Activated CD8-positive, alpha-beta memory T cell treated with anti-CD3 and anti-CD28 coated beads for 48 hours (primary cell): ENCODE measurements around the gene ERAS.

Experiments
- DNase-seq, 3 experiments: peaks; one replicate each; pipeline ENCODE4 v3.0.0-alpha.2; 2020; ENCODE audit warnings: low read depth in 2 of 3, low spot score in 2 of 3

The ERAS gene, protein sequence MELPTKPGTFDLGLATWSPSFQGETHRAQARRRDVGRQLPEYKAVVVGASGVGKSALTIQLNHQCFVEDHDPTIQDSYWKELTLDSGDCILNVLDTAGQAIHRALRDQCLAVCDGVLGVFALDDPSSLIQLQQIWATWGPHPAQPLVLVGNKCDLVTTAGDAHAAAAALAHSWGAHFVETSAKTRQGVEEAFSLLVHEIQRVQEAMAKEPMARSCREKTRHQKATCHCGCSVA

GRCh38 chrX:48826135-48826875, at the start of gene ERAS:
Gene ERAS (plus strand): TSS chrX:48826513. CDS start chrX:48829124, 2,611 bp downstream.
- DNase-seq: no peak

GRCh38 chrX:48776818-48777439, 49.4 kb upstream of the ERAS start:
- no peak for DNase-seq

DNA sequence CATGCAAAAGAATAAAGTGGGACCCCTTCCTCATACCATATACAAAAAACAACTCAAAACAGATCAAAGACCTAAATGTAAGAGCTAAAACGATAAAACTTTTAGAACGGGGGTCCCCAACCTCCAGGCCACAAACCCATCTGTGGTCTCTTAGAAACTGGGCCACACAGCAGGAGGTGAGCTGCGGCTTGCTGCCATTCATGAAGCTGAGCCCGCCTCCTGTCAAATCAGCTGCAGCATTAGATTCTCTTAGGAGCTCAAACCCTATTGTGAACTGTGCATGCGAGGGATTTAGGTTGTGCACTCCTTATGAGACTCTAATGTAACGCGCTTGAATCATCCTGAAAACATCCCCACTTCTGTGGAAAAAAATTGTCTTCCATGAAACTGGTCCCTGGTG, 46.9 kb upstream of the ERAS start:
- DNase-seq: no peak

- no peak for DNase-seq
Measured at GRCh38 chrX:48781705-48782104, 44.6 kb upstream of the ERAS start.

GRCh38 chrX:48782216-48782615, 44.1 kb upstream of the ERAS start:
- DNase-seq: no peak

DNA sequence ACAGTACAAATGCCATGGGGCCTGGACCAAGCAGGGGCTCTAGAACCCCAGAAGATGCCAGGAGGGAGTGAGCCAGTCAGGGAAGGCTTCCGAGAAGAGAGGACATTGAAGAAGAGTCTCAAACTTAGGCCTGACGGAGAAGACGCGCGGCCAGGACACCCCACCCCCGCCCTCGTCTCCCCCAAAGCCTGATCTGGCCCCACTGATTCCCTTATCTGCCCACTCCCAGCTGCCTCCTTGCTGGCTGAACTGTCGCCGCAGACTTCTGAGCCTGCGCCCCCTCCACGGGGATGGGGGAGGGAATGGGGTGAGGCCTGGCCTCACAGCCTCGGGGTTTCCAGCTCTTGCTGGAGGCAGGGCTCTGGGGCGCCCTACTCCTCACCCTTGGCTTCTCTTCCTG, 43.5 kb upstream of the ERAS start:
- no peak for DNase-seq

GRCh38 chrX:48784726-48785125, 41.6 kb upstream of the ERAS start:
- no peak for DNase-seq

DNA sequence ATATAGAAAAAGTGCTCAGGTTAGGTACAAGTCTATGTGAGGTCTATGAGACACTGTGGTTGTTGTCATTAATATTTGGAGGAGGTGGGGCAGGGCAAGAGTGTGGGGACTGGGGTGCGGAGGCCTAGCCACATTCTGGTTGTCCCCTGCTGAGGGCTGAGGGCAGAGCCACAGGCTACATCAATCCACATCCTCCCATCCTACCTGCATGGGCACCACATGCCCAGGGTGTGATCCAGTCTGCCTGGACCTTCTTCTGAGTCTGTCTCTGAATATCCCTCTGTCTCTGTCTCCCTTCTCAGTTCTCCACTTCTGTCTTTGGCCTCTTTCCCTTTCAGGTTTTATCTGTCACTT, 41.1 kb upstream of the ERAS start:
- DNase-seq: no peak

GRCh38 chrX:48785540-48786214, 40.6 kb upstream of the ERAS start:
- no peak for DNase-seq

DNA sequence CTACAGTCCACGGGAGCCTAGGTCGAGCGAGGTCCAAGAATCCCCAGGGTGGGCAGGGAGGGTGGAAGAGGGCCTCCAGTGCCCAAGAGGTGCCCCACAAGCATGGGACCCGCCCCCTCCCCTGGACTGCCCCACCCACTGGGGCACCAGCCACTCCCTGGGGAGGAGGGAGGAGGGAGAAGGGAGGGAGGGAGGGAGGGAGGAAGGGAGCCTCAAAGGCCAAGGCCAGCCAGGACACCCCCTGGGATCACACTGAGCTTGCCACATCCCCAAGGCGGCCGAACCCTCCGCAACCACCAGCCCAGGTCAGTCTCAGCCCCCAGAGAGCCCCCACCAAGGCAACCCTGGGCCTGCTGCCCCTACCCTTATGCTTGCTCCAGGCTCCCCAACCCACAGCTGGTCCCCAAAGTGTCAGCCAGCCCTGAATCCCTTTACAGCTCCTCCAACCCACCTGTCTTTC, 39.9 kb upstream of the ERAS start, which contains the start of gene GATA1:
Gene GATA1 (plus strand): TSS at position 250 of the 460 bp plus-strand sequence. CDS start 4,520 bp downstream, outside the sequence.
- DNase-seq: no peak

DNA sequence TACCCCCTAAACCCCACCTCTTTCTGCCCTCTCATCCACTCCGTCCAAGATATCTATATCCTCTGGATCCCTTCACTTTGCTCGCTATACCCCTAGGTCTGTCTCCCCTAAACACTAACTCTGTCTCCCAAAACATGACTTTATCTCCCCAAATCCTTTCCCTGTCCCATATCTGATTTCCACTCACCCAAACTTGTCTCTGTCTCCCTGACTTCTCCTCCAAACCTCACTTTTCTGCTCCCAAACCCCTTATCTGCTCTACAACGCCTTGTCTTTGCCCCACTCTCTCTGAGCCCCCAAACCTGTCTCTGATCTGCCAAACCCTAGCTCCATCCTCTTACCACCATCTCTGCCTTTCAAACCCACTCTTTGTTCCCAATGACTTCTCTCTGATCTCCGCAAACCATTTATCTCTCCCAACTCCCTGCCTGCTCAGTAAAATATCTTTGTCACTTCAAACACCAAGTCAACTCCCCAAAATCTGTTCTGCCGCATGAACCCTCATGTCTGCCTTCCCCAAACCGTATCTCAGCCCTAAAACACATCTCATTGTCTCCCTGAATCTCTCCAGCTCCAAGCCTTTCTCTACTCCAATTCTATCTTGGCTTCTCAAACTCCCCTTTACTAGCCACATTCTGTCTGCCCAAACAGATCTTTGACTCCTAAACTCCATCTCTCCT, 39.3 kb upstream of the ERAS start:
- DNase-seq: no peak

GRCh38 chrX:48787505-48788443, 38.5 kb upstream of the ERAS start:
- no peak for DNase-seq

- DNase-seq: no peak
Measured at GRCh38 chrX:48789366-48790220, 36.7 kb upstream of the ERAS start.

DNA sequence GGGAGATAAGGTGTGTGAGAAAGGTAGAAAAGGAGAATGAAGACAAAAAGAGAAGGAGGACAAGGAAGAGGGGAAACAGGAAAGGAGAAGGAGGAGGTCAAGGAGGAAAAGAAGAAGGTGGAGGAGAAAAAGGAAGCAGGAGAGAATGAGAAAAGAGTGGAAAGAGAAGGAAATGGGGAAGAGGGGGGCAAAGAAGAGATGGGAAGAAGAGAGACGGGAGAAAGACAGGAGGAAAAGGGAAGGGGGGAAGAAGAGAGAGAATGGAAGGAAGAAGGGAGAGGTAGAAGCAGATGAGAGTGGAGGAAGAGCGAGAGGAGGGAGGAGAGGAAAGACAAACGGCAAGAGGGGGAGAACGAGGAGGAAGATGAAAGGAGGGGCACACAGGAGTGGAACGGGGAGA, 35.8 kb upstream of the ERAS start:
- no peak for DNase-seq

DNA sequence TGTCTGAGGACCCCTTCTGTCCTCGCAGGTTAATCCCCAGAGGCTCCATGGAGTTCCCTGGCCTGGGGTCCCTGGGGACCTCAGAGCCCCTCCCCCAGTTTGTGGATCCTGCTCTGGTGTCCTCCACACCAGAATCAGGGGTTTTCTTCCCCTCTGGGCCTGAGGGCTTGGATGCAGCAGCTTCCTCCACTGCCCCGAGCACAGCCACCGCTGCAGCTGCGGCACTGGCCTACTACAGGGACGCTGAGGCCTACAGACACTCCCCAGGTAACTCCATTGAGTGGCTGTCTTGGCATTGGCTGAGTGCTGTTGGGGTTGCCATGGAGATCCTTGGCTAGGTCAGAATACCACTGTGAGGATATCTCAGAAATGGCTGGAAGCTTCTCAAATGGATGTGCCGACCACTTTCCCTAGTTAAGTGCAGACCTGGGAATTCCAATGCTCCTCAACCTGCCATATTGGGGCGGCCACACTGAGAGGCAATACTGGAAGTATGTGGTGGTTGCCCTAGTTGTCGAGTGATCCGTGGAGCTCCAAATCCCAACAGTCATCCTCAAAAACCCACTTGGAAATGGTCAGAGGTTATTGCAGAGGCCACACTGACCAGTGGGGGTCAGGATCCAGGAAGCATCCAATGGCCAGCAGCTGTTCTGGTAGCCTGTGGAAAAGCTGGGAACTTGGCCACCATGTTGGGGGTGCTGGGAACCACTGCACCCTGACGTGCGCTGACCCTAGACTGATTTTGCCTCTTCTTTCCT, 35.1 kb upstream of the ERAS start:
- no peak for DNase-seq

GRCh38 chrX:48792219-48792618, 34.1 kb upstream of the ERAS start:
- no peak for DNase-seq

DNA sequence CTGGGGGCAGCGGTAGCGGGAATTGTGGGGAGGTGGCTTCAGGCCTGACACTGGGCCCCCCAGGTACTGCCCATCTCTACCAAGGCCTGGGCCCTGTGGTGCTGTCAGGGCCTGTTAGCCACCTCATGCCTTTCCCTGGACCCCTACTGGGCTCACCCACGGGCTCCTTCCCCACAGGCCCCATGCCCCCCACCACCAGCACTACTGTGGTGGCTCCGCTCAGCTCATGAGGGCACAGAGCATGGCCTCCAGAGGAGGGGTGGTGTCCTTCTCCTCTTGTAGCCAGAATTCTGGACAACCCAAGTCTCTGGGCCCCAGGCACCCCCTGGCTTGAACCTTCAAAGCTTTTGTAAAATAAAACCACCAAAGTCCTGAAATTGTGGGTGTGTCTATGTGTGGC, 32.4 kb upstream of the ERAS start:
- DNase-seq: no peak

DNA sequence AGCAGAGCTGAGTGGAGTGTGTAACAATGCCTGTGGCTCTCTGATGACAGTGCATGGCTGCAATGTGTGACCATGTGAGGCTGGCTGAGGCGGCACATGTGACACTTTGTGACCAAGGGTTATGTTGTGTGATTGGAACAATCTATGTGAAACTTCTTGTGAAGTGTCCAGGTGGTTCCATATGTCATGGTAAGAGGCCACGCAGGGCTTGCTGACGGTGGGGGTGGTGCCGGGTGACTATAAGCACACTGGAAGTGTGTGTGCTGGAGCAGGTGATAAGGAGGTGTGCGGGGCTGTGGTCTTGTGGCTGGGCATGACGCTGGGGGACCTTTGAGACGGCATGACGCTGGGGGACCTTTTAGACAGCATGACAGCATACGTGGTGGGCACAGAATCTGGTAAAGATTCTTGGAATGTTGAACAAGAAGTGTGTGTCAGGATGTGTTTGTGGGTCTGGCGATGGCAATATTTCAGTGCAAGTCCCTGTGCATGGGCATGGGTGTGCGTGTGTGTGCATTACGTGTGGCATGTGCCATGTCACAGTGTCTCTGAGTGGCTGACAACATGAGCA, 31.9 kb upstream of the ERAS start:
- no peak for DNase-seq
